K562 (cell line): ENCODE data around the gene ANKRD13D. TPM values are rescaled to one million over a fixed set of nuclear protein-coding genes. Genes with fewer than 3 reads are reported as not detected.

Source experiments
- BRD9 ChIP-seq: fragments of 450-650 bp; IDR thresholded peaks from 2 replicates; pipeline ENCODE4 v1.6.1; 2018; ENCODE audit warnings: low read depth; ENCODE audit not compliant: partially characterized antibody
- BRF1 ChIP-seq: IDR thresholded peaks from 3 replicates; pipeline ENCODE4 v1.6.1; 2011; ENCODE audit warnings: borderline replicate concordance, mild to moderate bottlenecking; ENCODE audit not compliant: insufficient read length; ENCODE audit errors: extremely low read depth
- FIP1L1 ChIP-seq: fragments of 200-400 bp; formaldehyde crosslinking; IDR thresholded peaks from 2 replicates; pipeline ENCODE4 v1.6.1; 2018; ENCODE audit warnings: mild to moderate bottlenecking, low read depth, low read length; ENCODE audit not compliant: poor library complexity, severe bottlenecking
- MAFF ChIP-seq: IDR thresholded peaks from 2 replicates; pipeline ENCODE4 v1.6.1; 2012; ENCODE audit warnings: low read length, improper control_type of control experiment
- MNT ChIP-seq, 2 experiments: fragments of 450-650 bp; conservative IDR thresholded peaks; 2 replicates each; pipeline ENCODE4 v1.6.1; 2017; ENCODE audit warnings: mild to moderate bottlenecking in 2 of 2, moderate library complexity in 2 of 2
- MYBL2 ChIP-seq, 2 experiments: fragments of 450-650 bp in 1 of 2; sonication (generic) in 1 of 2; formaldehyde crosslinking in 1 of 2; IDR thresholded peaks; 2 replicates each; pipeline versions ENCODE4 v1.6.1 to v1.8.1; 2017 to 2022; ENCODE audit warnings: borderline replicate concordance in 1 of 2, inconsistent platforms in 1 of 2, low read depth in 1 of 2, mild to moderate bottlenecking in 1 of 2, missing genetic modification reagents in 1 of 2, moderate library complexity in 1 of 2
- NCOA2 ChIP-seq, 2 experiments: fragments of 450-650 bp; IDR thresholded peaks; 2 replicates each; pipeline ENCODE4 v1.6.1; 2018; ENCODE audit warnings: mild to moderate bottlenecking in 2 of 2, moderate library complexity in 1 of 2; ENCODE audit not compliant: partially characterized antibody in 2 of 2
- NFIX ChIP-seq: fragments of 250-450 bp; sonication (Bioruptor Pico); IDR thresholded peaks from 2 replicates; pipeline ENCODE4 v1.4.0; 2020; ENCODE audit warnings: low read depth, mild to moderate bottlenecking, moderate library complexity
- SIN3B ChIP-seq: fragments of 450-650 bp; IDR thresholded peaks from 2 replicates; pipeline ENCODE4 v1.6.1; 2017; ENCODE audit warnings: low read depth, mild to moderate bottlenecking, moderate library complexity
- SMARCB1 ChIP-seq: IDR thresholded peaks from 2 replicates; pipeline ENCODE4 v1.6.1; 2011; ENCODE audit warnings: improper control_type of control experiment, low read depth; ENCODE audit not compliant: insufficient read length
- ZBTB1 ChIP-seq: sonication (generic); formaldehyde crosslinking; IDR thresholded peaks from 2 replicates; pipeline ENCODE4 v1.8.1; 2023; ENCODE audit warnings: missing genetic modification reagents, low read depth, mild to moderate bottlenecking, borderline replicate concordance
- ZKSCAN1 ChIP-seq: fragments of 150-350 bp; IDR thresholded peaks from 2 replicates; pipeline ENCODE4 v1.6.1; 2016; ENCODE audit warnings: low read depth, low read length
- ZNF165 ChIP-seq: fragments of 250-450 bp; sonication (Bioruptor Pico); IDR thresholded peaks from 2 replicates; pipeline ENCODE4 v1.4.0; 2020; ENCODE audit warnings: borderline replicate concordance
- ZNF644 ChIP-seq: fragments of 200-800 bp; sonication (Bioruptor generic); IDR thresholded peaks from 2 replicates; pipeline ENCODE4 v1.6.1; 2016; ENCODE audit warnings: low read depth, missing genetic modification characterization, missing compliant biosample characterization
- ZNF778 ChIP-seq: fragments of 450-650 bp; formaldehyde crosslinking; IDR thresholded peaks from 2 replicates; pipeline ENCODE4 v1.4.0; 2020; ENCODE audit warnings: mild to moderate bottlenecking, moderate library complexity
- polyA plus RNA-seq, 8 experiments: library from polyadenylated mRNA; depleted of rRNA in 4 of 8; stranded (reverse) in 5 of 8; unstranded in 3 of 8; fragments of >200 nt; fragmentation: Nextera tagmentation in 2 of 8; fragmentation: Illumina TruSeq in 1 of 8; extraction: Ambion mirVana in 2 of 8; extraction: Trizol in 1 of 8; gene quantifications; 2 replicates each; pipeline versions ENCODE4 v1.2.1 to v1.2.3, GENCODE V29; 2011 to 2014; ENCODE audit warnings: inconsistent platforms in 1 of 8, missing spikeins in 1 of 8
- total RNA-seq, 7 experiments: library from RNA; depleted of rRNA in 6 of 7; stranded (reverse); fragments of >200 nt in 6 of 7; fragmentation: Illumina TruSeq in 2 of 7; extraction: Trizol in 2 of 7; gene quantifications; 2 replicates each; pipeline versions ENCODE4 v1.2.1 to v1.2.3, GENCODE V29; 2011 to 2021; ENCODE audit warnings: low replicate concordance in 1 of 7
- TF ChIP-seq, protein P1 (sequence below): fragments of 250-450 bp; sonication (Bioruptor Pico); IDR thresholded peaks from 2 replicates; pipeline ENCODE4 v1.8.0; 2022; ENCODE audit warnings: inconsistent platforms
- TF ChIP-seq, protein P2 (sequence below): sonication (generic); formaldehyde crosslinking; IDR thresholded peaks from 2 replicates; pipeline ENCODE4 v1.8.1; 2022; ENCODE audit warnings: missing genetic modification reagents
- TF ChIP-seq, protein P3 (sequence below): fragments of 450-650 bp; IDR thresholded peaks from 2 replicates; pipeline ENCODE4 v1.6.1; 2018; ENCODE audit not compliant: partially characterized antibody

The ANKRD13D gene
- total and polyA plus RNA-seq, 9 of the 15 experiments (the other 6 are each of a cell fraction or from before 2014, with no cell fraction given) = 0.94 to 40.9 (median 22.4) TPM

- no peak for TF ChIP-seq ZNF644 (tag)
- TF ChIP-seq FIP1L1 = no peak
- TF ChIP-seq, protein P1, sequence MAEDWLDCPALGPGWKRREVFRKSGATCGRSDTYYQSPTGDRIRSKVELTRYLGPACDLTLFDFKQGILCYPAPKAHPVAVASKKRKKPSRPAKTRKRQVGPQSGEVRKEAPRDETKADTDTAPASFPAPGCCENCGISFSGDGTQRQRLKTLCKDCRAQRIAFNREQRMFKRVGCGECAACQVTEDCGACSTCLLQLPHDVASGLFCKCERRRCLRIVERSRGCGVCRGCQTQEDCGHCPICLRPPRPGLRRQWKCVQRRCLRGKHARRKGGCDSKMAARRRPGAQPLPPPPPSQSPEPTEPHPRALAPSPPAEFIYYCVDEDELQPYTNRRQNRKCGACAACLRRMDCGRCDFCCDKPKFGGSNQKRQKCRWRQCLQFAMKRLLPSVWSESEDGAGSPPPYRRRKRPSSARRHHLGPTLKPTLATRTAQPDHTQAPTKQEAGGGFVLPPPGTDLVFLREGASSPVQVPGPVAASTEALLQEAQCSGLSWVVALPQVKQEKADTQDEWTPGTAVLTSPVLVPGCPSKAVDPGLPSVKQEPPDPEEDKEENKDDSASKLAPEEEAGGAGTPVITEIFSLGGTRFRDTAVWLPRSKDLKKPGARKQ = no peak
- TF ChIP-seq BRD9 = no peak
- TF ChIP-seq SMARCB1 = no peak
- TF ChIP-seq MYBL2 (IDR thresholded peaks at IDR 0.05; ENCODE audit: low read depth) = no peak
- TF ChIP-seq MYBL2 (CRISPR knock-in tag; IDR thresholded peaks at IDR 0.05; ENCODE audit: borderline replicate concordance) = no peak
- no peak for TF ChIP-seq NCOA2 (IDR thresholded peaks at IDR 0.05; ENCODE audit: partially characterized antibody in 2 of 2)
- TF ChIP-seq MAFF = no peak
- TF ChIP-seq, protein P2, sequence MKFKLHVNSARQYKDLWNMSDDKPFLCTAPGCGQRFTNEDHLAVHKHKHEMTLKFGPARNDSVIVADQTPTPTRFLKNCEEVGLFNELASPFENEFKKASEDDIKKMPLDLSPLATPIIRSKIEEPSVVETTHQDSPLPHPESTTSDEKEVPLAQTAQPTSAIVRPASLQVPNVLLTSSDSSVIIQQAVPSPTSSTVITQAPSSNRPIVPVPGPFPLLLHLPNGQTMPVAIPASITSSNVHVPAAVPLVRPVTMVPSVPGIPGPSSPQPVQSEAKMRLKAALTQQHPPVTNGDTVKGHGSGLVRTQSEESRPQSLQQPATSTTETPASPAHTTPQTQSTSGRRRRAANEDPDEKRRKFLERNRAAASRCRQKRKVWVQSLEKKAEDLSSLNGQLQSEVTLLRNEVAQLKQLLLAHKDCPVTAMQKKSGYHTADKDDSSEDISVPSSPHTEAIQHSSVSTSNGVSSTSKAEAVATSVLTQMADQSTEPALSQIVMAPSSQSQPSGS (CRISPR knock-in tag) = no peak
- TF ChIP-seq MNT (conservative IDR thresholded peaks at IDR 0.05) = peak; percentile 88 to 93
- TF ChIP-seq ZNF165 = no peak
- TF ChIP-seq SIN3B = no peak
- TF ChIP-seq, protein P3, sequence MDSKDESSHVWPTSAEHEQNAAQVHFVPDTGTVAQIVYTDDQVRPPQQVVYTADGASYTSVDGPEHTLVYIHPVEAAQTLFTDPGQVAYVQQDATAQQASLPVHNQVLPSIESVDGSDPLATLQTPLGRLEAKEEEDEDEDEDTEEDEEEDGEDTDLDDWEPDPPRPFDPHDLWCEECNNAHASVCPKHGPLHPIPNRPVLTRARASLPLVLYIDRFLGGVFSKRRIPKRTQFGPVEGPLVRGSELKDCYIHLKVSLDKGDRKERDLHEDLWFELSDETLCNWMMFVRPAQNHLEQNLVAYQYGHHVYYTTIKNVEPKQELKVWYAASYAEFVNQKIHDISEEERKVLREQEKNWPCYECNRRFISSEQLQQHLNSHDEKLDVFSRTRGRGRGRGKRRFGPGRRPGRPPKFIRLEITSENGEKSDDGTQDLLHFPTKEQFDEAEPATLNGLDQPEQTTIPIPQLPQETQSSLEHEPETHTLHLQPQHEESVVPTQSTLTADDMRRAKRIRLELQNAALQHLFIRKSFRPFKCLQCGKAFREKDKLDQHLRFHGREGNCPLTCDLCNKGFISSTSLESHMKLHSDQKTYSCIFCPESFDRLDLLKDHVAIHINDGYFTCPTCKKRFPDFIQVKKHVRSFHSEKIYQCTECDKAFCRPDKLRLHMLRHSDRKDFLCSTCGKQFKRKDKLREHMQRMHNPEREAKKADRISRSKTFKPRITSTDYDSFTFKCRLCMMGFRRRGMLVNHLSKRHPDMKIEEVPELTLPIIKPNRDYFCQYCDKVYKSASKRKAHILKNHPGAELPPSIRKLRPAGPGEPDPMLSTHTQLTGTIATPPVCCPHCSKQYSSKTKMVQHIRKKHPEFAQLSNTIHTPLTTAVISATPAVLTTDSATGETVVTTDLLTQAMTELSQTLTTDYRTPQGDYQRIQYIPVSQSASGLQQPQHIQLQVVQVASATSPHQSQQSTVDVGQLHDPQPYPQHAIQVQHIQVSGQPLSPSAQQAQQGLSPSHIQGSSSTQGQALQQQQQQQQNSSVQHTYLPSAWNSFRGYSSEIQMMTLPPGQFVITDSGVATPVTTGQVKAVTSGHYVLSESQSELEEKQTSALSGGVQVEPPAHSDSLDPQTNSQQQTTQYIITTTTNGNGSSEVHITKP = no peak
- no peak for TF ChIP-seq BRF1
- TF ChIP-seq ZKSCAN1 = no peak
- TF ChIP-seq ZNF778 (CRISPR knock-in tag) = no peak
- no peak for TF ChIP-seq NFIX (CRISPR knock-in tag)
- TF ChIP-seq ZBTB1 = no peak
Observed at GRCh38 chr11:67240576-67241389, 48.3 kb upstream of the ANKRD13D start (continued).
